Stimulated activated CD4-positive, alpha-beta T cell treated with anti-CD3 and anti-CD28 coated beads, Interleukin-1b, Interleukin-23, amount 100 ng/mL, for 4 hours (primary cell): ENCODE results near the gene TMEM182.

Source experiments
- DNase-seq, 2 donors: peaks; one replicate each; pipeline ENCODE4 v3.0.0-alpha.2; 2020; ENCODE audit warnings: low read depth in 2 of 2

The TMEM182 gene

DNA sequence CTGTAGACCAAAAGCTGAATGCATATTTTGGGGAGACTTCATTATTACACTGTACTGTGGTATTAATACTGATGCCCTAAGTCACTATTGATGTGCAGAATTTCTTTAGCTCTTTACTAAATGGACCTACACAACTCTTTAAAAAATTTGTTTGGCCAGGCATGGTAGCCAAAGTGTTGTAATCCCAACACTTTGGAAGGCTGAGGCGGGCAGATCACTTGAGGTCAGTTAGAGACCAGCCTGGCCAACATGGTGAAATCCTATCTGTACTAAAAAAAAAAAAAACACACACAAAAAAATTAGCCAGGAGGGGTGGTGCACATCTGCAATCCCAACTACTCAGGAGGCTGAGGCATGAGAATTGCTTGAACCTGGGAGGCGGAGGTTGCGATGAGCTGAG, 6.4 kb downstream of the TMEM182 start:
- no peak for DNase-seq

DNA sequence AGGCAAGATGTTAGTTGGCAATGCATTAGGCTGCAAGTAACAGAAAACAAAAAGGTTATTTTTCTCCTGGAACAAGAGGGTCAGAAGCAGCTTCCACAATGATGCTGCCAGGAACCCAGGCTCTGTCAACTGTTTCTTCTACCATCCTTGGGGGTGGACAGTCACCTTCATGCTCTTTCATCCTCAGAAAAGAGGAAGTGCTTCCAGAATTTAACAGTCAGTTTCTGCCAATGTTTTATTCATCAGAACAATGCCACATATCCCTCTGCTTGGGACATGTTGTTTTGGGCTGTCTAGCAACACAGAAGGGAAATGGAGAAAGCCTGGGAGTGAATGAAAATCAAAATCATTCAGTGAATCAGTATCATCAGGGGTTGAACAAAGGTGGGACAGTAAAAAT, 7.1 kb downstream of the TMEM182 start:
- no peak for DNase-seq

DNA sequence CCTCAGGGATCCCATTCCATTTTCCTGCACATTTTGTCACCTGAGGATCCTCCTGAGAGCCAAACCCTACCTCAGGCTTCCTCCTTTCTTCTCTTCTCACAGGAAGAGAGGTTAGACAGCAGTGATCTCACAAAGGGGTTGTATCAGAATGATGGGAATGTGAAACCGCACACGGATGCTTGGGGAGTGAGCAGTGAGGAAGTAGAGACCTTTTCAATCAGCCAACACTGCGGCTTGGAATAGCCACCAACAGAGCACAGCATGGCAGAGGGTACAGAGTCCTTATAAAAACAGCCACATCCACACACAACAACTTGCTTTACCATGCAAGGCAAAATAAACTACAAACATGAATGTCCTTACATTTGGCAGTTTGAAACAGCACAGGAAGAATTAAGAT, 8.7 kb downstream of the TMEM182 start:
- no peak for DNase-seq

DNA sequence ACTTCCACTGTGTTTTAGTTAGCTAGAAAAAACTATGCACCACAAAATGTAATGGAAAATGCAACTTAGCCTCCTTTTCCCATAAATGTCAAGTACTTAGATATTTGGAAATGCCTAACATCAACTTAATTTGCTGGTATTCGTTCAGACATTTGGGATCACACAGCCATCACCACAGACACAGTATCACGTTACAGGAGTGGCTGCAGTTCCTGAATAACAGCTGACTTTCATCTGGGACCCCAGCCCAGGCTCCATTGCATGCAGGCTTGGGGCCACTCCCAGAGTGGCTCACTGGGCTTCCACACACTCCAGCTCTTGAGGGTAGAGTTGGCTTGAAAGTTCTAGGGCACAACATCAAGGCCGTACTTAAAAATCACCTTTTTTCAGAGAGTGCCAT, 9.3 kb downstream of the TMEM182 start:
- DNase-seq: no peak

DNA sequence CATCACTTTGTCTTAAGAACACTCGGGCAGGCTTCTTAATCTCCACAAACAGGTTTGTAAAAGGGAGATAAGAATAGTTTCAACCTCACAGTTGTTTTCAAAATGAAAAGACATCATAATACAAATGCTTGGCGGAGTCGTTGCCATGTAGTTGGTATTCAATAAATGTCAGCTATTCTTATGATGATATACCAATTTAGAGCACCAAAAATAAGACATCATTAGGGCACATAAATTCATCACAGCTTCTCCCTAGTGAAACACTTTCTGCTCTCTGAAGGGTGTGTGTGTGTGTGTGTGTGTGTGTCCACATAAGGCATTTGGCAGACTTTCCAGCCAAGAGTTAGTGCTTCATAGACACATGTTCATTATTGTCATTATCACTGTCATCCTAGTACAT, 10.8 kb downstream of the TMEM182 start:
- no peak for DNase-seq

DNA sequence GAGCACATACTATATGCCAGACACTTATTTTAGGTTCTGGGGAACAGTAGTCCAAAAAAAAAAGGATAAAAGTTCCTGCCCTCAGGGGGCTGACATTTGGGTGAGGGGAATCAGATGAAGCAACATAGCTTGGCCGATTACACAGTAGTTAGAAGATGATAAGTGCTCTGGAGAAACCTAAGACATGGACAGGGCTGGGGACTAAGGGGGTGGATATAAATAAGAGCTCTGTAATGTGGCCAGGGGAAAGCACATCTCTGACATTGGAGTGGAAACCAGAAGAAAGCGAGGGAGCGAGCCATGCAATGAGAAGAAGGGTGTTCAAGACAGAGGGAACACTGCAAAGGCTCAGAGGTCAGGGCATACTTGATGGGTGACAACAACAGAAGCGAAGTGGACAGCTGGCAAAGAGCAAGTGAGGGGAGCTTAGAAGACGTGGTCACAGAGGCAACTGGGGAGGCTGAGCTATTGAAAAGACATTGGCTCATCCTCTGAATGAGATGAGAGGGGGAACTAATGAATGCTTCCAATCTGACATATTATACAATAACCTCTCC, 11.4 kb downstream of the TMEM182 start:
- DNase-seq: no peak

DNA sequence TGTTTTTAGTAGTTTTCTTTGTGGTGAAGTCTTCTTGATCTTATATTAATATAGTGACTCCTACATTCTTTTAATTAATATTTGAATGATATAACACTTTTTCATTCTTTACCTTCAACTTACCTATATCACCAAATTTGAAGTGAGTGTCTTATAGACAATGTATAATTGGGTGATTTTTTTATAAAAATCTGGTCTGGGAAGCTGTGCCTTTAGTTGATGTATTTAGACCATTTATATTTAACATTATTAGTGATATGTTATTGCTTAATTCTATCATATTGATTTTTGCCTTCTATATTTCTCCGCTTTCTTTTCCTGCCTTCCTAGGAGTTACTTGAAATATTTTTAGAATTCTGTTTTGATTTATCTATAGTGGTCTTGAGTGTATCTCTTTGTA, 16.4 kb downstream of the TMEM182 start:
- no peak for DNase-seq

DNA sequence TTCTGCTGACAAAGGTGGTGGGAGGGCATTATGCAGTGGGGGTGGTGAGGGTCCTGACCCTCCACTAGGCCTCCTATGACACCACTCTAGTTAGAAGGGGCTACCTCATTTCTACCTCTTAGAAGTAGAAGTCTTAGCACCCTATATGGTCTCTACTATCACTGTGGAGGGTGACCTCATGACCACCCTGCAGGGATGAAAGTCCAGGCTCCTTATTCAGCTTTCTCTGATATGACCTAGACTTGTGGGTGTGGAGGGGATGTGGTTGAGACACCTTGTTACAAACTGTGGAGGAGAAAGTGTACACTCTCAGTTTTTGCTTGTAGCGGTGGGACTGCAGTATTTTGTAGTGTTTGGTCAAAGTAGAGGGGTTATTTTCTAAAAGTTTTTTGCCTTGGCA, 18.6 kb downstream of the TMEM182 start:
- DNase-seq: no peak

DNA sequence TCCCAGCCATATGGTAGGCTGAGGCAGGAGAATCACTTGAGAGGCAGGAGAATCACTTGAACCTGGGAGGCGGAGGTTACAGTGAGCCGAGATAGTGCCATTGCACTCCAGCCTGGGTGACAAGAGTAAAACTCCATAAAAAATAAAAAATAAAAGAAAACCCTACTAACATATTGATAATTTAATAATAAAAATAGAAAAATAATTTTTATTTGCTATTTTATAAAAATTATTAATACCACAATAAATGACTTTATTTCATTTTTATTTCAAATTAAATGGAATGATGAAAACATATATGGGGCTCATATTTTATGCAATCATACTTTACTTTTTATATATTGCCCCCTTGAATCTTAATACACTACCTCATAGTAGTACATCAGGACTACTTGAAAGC, 20.4 kb downstream of the TMEM182 start:
- no peak for DNase-seq

DNA sequence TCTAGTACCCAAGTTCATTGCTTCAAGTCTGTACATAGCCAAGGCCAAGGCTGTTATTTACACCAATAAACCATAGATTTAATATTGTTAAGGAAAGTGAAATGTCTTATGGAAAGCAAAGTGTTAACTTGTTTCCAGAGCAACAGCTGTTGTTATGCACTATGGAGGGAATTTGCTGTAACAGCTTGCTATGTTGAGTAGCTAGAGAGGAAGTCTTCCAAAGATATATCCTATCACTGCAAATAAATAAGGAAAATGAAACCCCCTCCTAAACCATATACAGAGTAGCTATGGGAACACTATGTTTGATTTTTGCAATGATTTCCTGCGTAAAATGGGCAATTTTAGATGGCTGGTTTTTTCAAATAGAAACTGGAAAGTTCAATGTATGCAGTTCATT, 21.1 kb downstream of the TMEM182 start:
- no peak for DNase-seq

DNA sequence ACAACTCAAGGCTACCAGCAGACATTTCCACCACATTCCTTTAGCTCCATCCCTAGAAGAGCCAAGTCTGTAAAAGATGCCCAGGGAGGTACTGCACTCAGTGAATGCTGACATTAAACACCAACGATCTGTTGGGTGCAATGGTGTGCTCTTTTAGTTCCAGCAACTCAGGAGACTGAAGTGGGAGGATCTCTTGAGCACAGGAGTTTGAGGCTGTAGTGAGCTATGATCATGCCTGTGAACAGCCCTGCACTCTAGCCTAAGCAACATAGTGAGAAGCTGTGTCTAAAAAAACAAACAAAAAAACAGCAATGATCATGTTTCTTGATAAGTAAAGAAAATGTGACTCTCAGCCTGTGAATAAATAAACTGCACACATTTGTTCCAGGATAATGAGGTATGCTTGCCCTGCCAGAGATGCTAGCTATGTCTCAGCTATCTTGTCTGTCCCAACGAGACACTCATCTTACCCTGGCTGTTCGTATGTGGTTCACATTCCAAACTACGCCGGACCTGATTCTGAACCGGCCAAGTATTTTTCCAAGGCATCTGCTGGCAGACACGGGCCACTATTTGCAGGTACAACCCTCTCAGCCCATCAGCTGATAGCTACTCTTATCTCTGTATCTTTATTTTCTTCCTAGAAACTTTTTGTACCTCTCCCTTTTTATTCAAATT, 21.8 kb downstream of the TMEM182 start:
- no peak for DNase-seq

DNA sequence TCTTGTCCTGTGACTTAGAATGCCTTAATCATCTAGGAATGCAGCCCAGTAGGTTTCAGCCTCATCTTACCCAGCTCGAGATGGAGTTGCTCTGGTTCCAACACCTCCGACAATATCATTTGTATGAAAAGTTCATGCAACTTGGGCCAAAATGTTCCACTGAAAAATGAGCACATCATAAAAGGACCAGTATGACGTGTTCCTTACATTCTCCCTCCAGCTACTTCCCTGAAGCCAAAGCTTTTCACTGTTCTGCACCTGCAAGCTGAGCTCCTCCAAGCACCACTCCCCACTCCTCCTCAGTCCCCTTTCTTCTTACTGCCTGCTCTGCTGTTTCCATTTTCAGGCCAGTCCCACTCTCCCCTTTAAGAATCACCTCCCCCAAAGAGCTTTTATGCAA, 23.1 kb downstream of the TMEM182 start:
- no peak for DNase-seq

DNA sequence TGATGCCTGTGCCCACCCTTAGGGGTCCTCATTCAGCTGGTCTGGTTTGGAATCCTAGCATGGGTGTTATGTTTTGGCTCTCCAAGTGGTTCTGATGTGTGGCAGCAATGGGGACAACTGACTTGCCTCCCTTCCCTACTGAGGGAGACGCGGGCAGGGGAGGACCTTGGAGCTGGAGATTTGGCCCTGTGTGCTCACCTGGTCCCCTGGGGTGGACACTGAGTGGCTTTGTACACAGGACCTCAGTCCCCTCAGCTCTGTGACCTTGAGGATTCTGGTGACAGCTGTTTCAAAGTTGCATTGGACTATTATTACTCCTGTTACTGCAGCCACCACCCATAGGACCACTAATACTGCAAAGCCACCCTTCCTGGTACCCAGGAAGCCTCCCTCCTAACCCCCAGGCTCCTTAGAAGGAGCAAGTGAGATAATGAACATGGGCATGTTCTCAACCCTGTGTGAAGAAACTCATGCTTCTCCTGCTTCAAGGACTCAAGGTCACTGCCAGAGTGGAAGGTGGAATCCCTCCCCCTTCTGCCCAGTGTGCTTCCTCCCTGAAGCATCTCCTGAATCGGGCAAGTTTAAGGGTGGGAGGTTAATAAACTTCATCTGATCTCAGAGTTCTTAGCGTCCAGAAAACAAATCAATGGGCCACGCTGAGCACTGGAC, 26.5 kb downstream of the TMEM182 start:
- DNase-seq: no peak

DNA sequence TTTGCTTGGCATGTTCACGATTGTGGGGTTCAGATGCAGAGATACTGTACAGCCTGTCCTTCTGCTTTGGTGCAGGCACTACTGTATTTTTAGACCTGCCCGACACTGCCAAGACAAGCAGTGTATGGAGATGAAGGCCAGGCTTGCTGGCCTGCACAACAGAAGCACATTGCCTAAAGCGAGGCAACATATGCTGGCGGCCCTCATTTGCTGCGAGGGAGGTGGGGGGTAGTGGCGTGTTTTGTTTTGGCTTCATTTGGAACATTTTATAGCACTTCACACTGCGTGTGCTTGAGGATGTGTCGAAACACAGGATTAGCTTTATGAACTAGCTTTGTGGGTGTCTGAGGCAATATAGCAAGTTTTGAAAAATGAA, 27.0 kb downstream of the TMEM182 start:
- no peak for DNase-seq

DNA sequence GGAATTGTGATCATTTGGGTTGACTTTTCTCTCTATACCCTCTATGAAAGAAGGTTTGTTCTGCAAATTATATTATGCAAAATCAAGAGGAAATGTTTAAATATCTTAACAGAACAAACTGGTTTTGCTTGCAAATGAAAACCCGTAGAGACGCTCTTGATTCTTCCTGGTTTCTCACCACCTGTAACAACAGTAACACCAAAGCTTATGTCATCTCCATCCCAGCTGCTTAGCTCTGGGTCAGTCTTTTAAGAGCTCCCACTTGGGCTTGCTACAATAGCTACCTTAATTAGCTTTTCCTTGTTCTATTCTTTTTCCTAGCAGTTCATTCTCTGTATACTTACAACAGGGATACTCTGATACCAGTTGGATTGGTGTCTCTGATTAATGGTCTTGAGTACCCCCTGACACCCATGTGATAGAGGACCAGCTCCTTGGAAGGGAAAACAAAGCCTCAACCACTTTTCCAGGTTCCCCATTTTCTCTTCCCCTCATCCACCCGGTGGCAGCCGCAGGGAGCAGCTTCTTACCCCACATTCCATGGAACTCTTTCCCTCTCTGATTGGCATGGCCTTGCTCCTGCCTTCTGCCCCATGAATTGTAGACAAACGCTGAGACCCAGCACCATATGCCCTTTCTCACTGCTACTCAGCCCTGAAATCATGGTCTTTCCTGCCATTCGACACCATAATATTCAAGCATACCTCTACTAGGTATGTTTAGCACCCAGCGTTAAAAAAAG, 27.7 kb downstream of the TMEM182 start:
- DNase-seq: no peak

DNA sequence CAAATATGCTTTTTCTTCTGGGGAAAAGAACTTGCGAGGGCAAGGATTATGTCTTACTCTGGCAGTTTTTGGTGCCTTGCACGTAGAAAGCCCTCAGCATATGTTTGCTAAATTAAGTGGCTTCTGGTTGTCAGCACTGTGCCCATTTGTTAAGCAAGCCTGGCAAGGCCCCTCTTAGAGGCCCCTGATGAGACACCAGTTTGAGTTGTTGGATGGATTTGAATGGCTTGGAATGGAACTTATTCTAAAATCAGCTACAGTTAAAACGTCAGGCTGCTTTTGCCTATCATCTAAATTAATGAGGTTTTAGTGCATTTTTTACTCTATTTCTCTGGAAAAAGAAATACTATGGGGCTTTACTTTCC, 28.2 kb downstream of the TMEM182 start:
- DNase-seq: no peak

DNA sequence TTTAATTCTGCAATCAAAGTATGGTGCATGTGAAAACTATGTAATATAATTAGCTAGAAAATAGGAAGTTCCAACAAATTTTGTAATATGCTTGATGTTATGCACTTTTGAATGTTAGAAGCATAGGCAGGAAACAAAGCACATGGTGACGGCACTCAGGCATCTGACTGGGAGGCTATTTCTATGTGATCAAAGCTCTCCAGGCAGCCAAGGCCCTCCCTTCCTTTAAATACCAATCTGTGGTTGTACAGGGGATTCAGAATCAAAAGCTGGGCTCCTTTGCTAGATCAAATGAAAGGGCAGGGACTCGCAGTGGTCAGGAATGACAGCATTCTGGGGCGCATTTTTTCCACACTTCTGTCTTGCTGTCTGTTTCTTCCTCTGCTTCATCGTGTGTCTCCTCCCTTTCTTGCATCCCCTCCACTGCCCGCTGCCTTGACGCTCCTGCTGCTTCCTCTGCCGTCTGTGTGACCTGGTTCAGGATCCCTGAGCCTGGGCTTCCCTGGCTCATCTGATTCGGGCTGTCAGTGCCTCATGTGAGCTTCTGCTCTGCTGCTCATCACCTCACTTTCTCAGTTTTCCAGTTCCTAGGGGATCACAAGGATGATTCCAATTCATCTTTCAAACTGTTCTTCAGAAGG, 30.9 kb downstream of the TMEM182 start:
- no peak for DNase-seq

DNA sequence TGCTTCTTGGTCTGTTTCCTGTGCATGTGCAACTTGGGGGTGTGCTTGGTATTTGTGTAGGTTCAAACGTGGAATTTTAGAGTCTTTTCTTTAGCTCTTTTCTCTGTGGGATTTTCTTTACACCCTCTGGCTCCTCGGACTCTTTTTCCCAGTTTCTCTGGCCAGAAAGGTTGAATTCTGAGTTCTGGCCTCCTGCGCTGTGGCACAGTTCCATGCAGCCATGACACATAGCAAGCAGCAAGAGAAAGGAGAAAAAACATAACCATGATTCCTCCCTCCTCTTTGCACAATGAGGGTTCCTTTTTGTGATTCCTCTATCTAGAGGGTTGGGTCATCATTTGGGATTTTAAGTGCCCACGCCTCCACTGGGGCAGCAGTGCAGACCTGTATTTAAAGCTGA, 33.8 kb downstream of the TMEM182 start:
- no peak for DNase-seq

DNA sequence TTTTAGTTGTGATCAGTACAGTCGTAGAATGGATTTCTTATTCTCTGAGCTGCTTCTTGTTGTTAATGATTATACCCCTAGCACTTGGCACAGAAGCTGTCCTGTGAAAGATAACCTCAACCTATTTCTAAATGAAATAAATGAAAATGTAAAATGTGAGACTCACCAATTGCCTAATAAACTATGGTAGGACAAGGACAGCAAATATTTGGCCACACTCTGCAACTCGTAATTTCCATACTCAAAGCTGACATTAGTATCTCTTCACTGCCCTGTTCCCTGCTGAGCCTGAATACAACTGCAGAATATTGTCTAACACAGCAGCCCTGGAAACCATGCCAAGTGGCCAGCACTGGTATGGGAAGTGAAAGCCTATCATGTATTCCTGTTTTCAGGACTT, 34.5 kb downstream of the TMEM182 start:
- DNase-seq: no peak

DNA sequence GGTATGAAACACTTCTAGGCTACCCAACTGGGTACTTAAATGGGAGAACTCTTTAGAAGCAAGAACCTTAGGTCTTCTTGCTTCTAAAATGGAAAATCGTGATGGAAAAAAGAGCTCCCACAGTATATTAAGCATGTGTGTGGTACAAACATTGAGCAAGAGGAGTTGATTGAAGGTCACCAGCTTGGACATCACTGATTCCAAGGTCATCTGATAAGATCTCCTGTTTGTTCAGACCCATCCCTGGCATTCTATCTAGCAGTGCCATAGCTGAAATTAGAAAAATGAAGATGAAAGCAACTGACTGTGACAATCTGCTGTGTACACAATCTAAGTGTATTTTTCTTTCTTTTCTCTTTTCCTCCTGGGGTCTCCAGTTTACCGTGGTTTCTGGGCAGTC, 35.7 kb downstream of the TMEM182 start:
- no peak for DNase-seq

DNA sequence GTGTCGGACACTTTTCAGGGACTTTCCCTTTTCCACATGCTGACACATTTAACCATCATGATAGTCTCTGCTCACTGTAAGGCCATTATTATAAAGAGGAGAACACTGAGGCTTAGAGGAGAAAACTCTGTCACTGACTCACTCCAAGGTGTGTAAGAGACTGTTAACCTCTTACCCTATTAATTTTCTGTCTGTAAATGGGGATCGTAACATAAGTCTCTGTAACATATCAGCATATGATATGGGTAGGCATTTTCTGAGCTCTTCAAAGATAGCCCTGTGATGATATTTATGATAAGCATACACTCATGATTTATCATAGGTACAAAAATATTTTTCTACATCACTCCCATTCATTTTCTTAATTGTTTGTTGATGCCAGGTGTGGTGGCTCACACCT, 36.4 kb downstream of the TMEM182 start:
- DNase-seq: no peak

DNA sequence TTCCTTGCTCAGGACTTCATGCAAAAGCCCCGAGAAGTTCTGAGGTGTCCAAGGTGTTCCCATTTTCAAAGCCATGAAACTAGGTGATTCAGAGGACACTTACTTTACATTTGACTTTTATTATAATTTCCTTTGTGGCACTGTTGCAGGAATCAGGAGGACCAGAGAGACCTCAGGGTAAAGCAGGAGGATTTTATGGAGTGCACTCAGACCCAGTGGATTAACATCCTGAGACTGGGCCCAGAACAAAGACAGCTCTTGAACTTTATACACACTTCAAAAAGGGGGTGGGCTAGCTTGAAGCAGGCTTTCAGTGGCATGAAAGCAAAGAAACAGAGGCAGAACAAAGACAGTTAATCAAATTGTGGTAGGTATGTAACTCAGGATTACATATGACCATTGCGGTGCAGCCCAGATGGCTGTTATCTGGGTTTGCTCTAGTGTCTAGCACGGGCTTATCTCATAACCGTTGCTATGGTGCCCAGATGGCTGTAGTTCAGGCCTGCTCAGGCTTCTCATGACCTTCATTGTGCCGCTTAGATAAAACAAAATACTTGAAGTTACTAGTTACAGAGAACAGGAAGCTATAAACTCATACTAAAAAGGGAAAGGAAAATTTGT, 39.4 kb downstream of the TMEM182 start:
- DNase-seq: no peak
